Spleen (tissue), 11 donors: Measurements from ENCODE around the gene GOLGA7B. TPM values are rescaled to one million over a fixed set of nuclear protein-coding genes. Genes with fewer than 3 reads are reported as not detected.

ENCODE experiments used
- DNase-seq: peaks from one replicate; pipeline ENCODE4 v3.0.0-alpha.2; 2020
- H3K27ac ChIP-seq, 8 donors: fragments of 200-600 bp; sonication (generic) in 7 of 8; 1 replicate in 4 of 8; 2 replicates in 4 of 8; pipeline versions ENCODE4 v1.5.0 to v1.8.0; 2016 to 2021; ENCODE audit warnings: inconsistent platforms in 4 of 8, mild to moderate bottlenecking in 4 of 8, moderate library complexity in 1 of 8
- H3K27me3 ChIP-seq, 7 donors: fragments of 200-600 bp; sonication (generic) in 6 of 7; replicated peaks in 1 of 7; 1 replicate in 4 of 7; 2 replicates in 3 of 7; pipeline versions ENCODE4 v1.5.0 to v1.8.0; 2016 to 2021; ENCODE audit warnings: inconsistent platforms in 3 of 7, mild to moderate bottlenecking in 1 of 7
- H3K36me3 ChIP-seq, 6 donors: fragments of 200-600 bp; sonication (generic) in 5 of 6; 1 replicate in 4 of 6; 2 replicates in 2 of 6; pipeline versions ENCODE4 v1.5.0 to v1.8.0; 2016 to 2021; ENCODE audit warnings: inconsistent platforms in 2 of 6
- H3K4me1 ChIP-seq, 6 donors: fragments of 200-600 bp; sonication (generic) in 5 of 6; 1 replicate in 3 of 6; 2 replicates in 3 of 6; pipeline versions ENCODE4 v1.5.0 to v1.8.0; 2016 to 2021; ENCODE audit warnings: inconsistent platforms in 3 of 6
- H3K4me3 ChIP-seq, 8 donors: fragments of 200-600 bp; sonication (generic) in 7 of 8; 1 replicate in 4 of 8; 2 replicates in 4 of 8; pipeline versions ENCODE4 v1.5.0 to v1.8.0; 2016 to 2021; ENCODE audit warnings: inconsistent platforms in 4 of 8, mild to moderate bottlenecking in 4 of 8, moderate library complexity in 2 of 8
- H3K9me3 ChIP-seq, 8 donors: fragments of 200-600 bp; sonication (generic) in 7 of 8; 1 replicate in 4 of 8; 2 replicates in 4 of 8; pipeline versions ENCODE4 v1.5.0 to v1.8.0; 2016 to 2021; ENCODE audit warnings: inconsistent platforms in 4 of 8
- POLR2A ChIP-seq, 3 donors: fragments of 450-650 bp; IDR thresholded peaks; one replicate each; pipeline ENCODE4 v1.5.1; 2017; ENCODE audit warnings: antibody characterized with exemption in 3 of 3, mild to moderate bottlenecking in 1 of 3
- POLR2AphosphoS5 ChIP-seq, 3 donors: sonication (generic); formaldehyde crosslinking; IDR thresholded peaks; one replicate each; pipeline ENCODE4 v1.5.1; 2017; ENCODE audit warnings: antibody characterized with exemption in 3 of 3
- WGBS, 5 donors: extraction: QIAGEN DNeasy Blood & Tissue Kit in 3 of 5; methylation state at CpG; one replicate each; pipeline versions ENCODE4 v1.1.5 to v1.1.7; 2013 to 2018; 5-methylcytosine and 5-hydroxymethylcytosine counted together
- intact Hi-C: fragments of 100-400 bp; cut with DNase I; formaldehyde crosslinking; loops from one replicate; pipeline ENCODE4 v1.15.0; 2023; ENCODE audit warnings: low total_unique reads
- polyA plus RNA-seq, 3 donors: library from polyadenylated mRNA; stranded (reverse); fragments of 200-250 nt; gene quantifications; one replicate each; pipeline ENCODE4 v1.2.1, GENCODE V29; 2013
- total RNA-seq, 7 donors: library from RNA; depleted of rRNA in 3 of 7; stranded (reverse); fragments of >200 nt in 3 of 7; fragmentation: NEBNext Ultra II Directional in 4 of 7; extraction: Animal tissue kit (Norgen Biotek cat#: 25700) in 4 of 7; gene quantifications; one replicate each; pipeline versions ENCODE4 v1.1.0 to v1.2.1, GENCODE V29; 2016 to 2021
- TF ChIP-seq, protein P1 (sequence below), 11 experiments: fragments of 200-600 bp in 7 of 11; fragments of 450-650 bp in 4 of 11; sonication (generic) in 4 of 11; IDR thresholded peaks in 8 of 11; conservative IDR thresholded peaks in 3 of 11; 1 replicate in 7 of 11; 2 replicates in 4 of 11; pipeline versions ENCODE4 v1.4.0 to v1.8.0; 2016 to 2021; ENCODE audit warnings: antibody characterized with exemption in 11 of 11, inconsistent platforms in 4 of 11, mild to moderate bottlenecking in 1 of 11
- donor health status: healthy with polysubstance abuse.
- donor health status: DM: no; HTN: no; CAD: no; lungs with moderate emphysema.
- donor health status: DM: no; HTN: no; CAD: no.
- donor health status: Bipolar disorder and iron deficiency.
- donor health status: healthy.
- donor health status: DM: no; HTN: no; CAD: no.
- donor health status: DM: yes; HTN: yes; CAD: no.

GOLGA7B gene
- total and polyA plus RNA-seq, 10 donors: 0.27 to 1.0 (median 0.52) TPM

DNA sequence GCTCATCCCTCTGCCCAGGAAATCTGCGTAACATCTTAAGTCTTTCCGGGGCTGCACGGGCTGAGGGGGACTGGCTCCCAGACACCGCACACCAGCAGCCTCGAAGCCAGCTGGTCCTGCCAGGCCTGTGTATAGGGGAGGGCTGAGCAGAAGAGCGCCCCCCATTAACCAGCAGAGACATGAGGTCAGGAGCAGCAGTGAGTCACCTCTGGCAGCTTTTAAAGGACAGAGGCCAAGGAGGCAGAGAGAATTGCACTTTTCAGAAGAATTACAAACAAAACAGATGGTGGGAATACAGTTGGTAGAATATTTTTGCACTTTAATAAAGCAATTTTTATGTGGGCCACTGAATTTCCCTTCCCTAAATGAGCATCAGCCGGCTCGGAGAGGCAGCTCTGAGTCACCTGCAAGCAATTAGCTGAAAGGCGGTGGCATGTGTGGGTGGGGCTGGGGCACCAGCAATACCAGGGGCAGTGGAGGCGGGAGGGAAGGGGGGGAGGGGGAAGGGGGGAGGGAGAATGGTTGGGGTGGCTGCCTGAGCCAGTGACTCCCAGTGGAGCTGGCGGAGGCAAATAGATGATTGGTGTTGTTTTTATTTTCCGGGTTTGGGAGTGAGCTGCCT lies 39.1 kb downstream of the GOLGA7B start:
- H3K27ac ChIP-seq: no peak overlapping the region
- 52 to 78% (median 68%) methylated on average over 12 of the region's 12 CpGs for whole genome bisulfite sequencing, 5 donors
- peak; percentile 37 for DNase-seq

DNA sequence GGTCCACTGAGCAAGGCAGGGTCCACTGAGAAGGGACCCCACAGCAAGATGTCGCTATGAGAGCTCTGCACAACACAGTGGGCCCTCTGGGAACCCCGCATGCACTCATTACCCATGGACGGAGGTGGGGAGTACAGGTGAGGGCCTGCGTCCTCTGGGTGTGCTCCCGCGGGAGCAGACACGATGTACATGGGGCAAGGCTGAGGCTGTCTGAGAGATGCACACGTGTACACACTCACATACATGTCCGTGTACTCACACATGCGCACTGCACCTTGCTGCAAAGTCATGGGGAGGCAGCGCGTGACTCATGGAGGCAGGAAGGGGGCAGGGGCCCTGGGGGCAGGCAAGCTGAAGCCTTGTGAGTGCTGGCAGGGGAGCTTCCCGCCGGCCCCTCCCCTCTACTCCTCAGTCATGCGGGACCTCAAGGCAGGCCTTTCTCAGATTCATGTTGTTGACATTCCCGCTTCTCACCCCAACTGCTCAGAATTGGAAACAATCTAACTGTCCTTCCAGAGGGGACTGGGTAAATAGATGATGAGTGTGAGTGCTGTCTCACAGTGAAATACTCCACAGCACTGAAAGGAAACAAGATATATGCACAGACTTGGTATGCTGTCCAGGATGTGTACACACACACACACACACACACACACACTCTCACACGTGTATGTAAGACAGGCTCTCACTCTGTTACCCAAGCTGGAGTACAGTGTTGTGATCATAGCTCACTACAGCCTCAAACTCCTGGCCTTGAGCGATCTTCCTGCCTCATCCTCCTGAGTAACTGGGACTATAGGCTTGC lies 40.0 kb downstream of the GOLGA7B start:
- TF ChIP-seq POLR2AphosphoS5 (IDR thresholded peaks at IDR 0.05): no peak
- Histone ChIP-seq H3K4me3 (no peak overlapping the region), H3K36me3 (no peaks in the 10 kb centered on the region), H3K27me3 (peaks cover 0 to 34% (median 0%) of the 10 kb centered on the region in 7 donors), H3K27ac (no peak overlapping the region), H3K9me3 (no peaks in the 10 kb centered on the region), H3K4me1 (no peaks in the 10 kb centered on the region)
- intact Hi-C loops: no loop called here
- peak; percentile 66 for DNase-seq
- 60 to 65% (median 63%) methylated on average over 16 to 18 of the region's 18 CpGs for WGBS, 5 donors

More for the DNA sequence above, 39.1 kb downstream of the GOLGA7B start:
- peaks cover 0 to 29% (median 0%) of the 10 kb centered on the region in 7 donors for H3K27me3 ChIP-seq
- H3K4me1 ChIP-seq: no peaks in the 10 kb centered on the region
- no peak overlapping the region for H3K4me3 ChIP-seq
- H3K9me3 ChIP-seq: no peaks in the 10 kb centered on the region
- TF ChIP-seq, protein P1, sequence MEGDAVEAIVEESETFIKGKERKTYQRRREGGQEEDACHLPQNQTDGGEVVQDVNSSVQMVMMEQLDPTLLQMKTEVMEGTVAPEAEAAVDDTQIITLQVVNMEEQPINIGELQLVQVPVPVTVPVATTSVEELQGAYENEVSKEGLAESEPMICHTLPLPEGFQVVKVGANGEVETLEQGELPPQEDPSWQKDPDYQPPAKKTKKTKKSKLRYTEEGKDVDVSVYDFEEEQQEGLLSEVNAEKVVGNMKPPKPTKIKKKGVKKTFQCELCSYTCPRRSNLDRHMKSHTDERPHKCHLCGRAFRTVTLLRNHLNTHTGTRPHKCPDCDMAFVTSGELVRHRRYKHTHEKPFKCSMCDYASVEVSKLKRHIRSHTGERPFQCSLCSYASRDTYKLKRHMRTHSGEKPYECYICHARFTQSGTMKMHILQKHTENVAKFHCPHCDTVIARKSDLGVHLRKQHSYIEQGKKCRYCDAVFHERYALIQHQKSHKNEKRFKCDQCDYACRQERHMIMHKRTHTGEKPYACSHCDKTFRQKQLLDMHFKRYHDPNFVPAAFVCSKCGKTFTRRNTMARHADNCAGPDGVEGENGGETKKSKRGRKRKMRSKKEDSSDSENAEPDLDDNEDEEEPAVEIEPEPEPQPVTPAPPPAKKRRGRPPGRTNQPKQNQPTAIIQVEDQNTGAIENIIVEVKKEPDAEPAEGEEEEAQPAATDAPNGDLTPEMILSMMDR (IDR thresholded peaks at IDR 0.05 in 8 of 11, conservative IDR thresholded peaks at IDR 0.05 in 3 of 11): no peak
- TF ChIP-seq POLR2A (IDR thresholded peaks at IDR 0.05): no peak
- TF ChIP-seq POLR2AphosphoS5 (IDR thresholded peaks at IDR 0.05): no peak
- no peaks in the 10 kb centered on the region for H3K36me3 ChIP-seq
- intact Hi-C loops: no loop called here

DNA sequence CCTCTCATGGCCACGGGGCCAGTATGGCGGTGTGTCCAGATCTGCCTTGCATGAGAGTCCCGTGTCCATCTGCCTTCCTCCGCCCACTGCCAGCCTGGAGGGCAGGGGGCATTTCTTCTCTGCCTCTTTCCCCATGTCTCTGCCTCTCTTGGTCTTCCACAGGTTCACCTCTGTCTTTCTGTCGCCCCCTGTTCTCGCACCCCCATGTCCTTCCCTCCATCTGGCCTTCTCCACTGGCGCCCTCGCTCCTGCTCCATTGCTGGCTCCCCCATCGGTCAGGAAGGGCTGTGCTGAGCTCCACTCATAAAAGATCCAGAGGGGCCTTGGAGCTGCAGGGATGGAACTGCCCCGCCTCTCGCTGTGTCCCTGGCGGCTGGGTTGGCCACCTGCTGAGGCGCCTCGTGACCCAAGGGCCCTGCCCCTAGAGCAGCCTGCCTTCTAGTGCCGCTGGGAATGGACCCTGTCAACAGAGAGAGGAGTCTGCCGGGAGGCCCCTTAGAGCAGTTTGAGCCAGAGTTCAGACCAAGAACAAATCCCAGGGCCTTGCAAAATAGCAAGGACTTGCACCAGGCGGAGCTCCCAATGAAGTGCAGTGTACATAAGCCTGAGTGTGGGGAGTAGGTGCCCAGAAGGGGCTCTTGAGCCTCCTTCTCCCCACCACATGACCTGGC lies 42.0 kb downstream of the GOLGA7B start:
- Histone ChIP-seq H3K9me3 (no peaks in the 10 kb centered on the region), H3K27me3 (peaks cover 0 to 53% (median 0%) of the 10 kb centered on the region in 7 donors), H3K4me1 (no peaks in the 10 kb centered on the region), H3K27ac (no peak overlapping the region), H3K36me3 (no peaks in the 10 kb centered on the region), H3K4me3 (no peak overlapping the region)
- intact Hi-C loops: no loop called here
- no peak for TF ChIP-seq POLR2AphosphoS5 (IDR thresholded peaks at IDR 0.05)
- TF ChIP-seq, protein P1 (IDR thresholded peaks at IDR 0.05 in 8 of 11, conservative IDR thresholded peaks at IDR 0.05 in 3 of 11): no peak
- TF ChIP-seq POLR2A (IDR thresholded peaks at IDR 0.05): no peak
- 79 to 86% (median 84%) methylated on average over 17 of the region's 17 CpGs for WGBS, 5 donors
- DNase-seq: peak; percentile 58

DNA sequence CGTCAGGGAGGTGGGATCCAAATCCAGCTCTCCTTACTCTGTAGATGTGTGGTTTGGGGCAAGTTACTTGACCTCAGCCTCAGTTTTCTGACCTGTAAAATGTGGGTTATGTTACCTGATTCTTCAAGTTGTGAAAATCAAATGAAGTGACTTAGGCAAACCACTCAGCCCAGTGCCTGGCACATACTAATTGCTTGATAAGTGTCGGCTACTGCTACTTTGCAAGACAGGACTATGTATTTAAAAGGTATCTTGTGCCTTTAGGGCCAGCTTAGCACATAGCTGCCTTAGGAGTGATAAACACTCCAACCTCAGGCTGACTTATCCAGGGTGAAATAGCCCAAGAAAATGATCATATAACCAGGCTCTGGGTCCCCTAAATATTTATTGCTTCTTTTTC lies 42.9 kb downstream of the GOLGA7B start:
- no peak for DNase-seq

More for the DNA sequence above, 42.9 kb downstream of the GOLGA7B start:
- WGBS, 5 donors: 88 to 93% (median 90%) methylated on average over 2 of the region's 2 CpGs
- intact Hi-C loops: no loop called here
- Histone ChIP-seq H3K9me3 (no peaks in the 10 kb centered on the region), H3K27me3 (peaks cover 0 to 61% (median 0%) of the 10 kb centered on the region in 7 donors), H3K36me3 (no peaks in the 10 kb centered on the region), H3K4me1 (no peaks in the 10 kb centered on the region), H3K4me3 (no peak overlapping the region), H3K27ac (no peak overlapping the region)
- TF ChIP-seq POLR2A (IDR thresholded peaks at IDR 0.05): no peak
- TF ChIP-seq, protein P1 (IDR thresholded peaks at IDR 0.05 in 8 of 11, conservative IDR thresholded peaks at IDR 0.05 in 3 of 11): no peak
- TF ChIP-seq POLR2AphosphoS5 (IDR thresholded peaks at IDR 0.05): no peak
